Activated effector memory CD4-positive, alpha-beta T cell treated with Interleukin-2 at 50 U/mL for 16 hours (primary cell): ENCODE measurements around the gene NCOA3.

Experiments used
- DNase-seq: peaks from one replicate; pipeline ENCODE4 v3.0.0-alpha.2; 2020

The NCOA3 gene

DNA sequence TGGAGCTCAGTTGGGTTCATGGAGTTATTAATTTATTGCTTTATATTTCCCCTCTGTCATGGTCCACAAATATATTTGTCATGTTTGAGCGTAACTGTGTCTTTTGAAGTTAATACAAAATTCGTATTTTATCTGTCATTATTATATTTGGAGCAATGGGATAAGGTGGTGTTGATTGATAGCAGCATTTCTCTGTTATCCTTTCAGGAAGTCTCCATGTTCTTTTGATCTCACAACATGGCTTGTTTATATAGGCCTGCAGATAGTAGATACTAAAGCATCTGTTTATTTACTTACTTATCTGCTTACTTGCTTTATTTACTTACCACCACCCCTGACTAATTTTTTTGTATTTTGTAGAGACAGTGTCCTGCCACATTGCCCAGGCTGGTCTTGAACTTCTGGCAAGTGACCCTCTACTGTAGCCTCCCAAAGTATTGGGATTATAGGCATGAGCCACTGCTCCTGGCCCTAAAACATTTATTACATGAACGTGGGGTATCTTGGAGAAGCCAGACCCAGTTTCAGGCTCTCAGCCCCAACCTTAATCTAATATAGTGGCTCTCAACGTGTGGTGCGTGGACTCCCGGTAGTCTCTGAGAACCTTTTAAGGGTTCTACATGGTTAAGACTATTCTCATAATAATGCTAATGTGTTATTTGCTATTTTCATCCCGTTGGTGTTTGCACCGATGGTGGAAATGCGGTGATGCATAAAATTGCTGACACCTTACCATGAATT, 104.2 kb downstream of the NCOA3 start:
- DNase-seq: no peak

DNA sequence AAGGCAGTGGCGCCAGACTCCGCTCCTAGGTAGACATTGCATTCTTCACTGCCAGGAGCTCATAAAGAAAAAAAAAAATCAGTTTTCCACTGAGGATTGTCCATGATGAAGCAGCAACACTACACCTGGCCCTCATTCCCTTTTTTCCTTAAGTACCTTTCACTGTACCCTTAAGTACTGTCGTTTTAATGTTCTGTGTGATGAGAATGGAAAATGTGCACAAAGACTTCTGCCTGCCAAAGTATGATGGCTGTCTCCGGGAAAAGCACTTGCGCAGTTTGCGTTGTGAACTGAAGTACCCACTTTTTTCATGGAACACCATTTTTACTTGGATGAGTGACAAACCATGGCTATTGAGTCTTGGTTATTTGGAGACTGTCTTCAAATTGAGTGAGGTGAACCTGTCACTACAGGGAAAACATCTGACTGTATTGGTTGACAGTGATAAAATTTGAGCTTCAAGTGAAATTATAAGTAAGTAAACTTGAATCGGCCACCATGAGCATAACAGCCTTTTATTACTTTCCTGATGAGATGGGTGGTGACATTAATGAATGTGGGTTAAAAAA, 104.8 kb downstream of the NCOA3 start:
- DNase-seq: no peak

DNA sequence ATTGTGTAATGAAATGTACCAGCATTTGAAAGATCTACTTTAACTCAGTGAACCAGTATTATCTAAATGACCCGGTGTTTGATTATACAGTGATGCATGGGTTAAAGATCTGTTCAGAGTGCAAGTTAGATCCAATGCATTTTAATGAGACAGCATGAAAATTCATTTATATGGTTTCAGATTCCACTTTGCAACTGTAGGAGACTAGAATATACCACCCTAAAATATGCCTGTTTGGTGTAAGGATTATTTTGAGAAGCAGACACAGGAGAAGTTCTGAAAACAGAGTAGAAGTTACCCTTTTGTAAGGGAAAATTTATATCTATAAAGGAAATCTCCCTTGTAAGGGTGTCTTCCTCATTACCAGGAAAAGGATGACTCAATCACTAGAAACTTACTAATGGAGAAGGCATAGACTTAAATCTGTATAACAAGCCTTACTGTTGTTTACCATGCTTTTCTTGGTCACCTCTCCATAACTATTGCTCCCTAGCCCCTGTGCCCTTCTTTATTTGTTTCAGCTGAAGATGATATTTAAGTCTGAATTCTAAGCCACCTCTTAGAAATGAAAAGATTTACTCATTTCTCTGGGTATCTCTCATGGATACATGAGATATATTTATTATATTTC, 105.4 kb downstream of the NCOA3 start:
- DNase-seq: no peak

DNA sequence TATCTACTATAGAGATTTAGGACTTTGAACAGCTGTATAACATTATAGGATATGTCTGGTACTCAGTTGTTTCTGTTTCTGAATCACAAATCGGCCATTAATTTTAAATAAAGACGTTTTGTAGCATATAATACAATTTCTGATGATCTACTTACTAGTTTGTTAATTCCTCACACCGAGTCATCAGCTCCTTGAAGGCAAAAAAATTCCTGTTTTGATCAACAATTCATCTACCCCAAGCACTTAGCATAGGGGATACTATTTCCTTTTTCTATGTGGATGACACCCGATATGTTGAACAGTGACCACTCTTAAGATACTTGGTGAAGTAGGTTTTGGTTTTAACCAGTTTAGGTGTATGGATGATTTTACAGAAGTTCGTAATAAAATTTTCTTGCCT, 107.3 kb downstream of the NCOA3 start:
- DNase-seq: no peak

DNA sequence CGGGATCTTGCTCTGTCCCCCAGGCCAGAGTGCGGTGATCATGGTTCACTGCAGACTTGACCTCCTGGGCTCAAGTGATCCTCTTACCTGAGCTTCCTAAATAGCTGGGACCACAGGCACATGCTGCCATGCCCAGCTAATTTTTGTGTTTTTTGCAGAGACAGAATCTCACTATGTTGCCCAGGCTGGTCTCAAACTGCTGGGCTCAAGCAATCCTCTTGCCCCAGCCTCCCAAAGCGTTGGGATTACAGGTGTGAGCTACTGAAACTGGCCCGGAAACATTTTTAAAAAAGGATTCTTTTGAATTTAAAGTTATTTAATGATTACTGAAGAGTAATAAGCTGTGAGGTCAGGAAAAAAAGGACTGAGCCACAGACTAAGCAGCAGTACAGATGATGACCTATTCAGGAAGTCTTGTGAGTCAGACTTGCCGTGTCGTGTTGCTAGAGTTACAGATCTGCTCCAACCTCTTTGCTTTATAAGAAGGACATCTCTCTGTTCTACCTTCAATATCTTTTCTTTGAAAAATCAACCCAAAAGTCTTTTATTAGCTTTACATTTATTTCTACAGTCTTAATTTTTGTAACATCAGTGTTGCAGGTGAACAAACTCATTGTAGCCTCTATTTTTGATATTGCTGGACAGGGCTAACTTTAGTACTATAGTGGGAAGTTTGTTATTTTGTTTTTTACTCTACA, 108.7 kb downstream of the NCOA3 start:
- peak; percentile 34 for DNase-seq

DNA sequence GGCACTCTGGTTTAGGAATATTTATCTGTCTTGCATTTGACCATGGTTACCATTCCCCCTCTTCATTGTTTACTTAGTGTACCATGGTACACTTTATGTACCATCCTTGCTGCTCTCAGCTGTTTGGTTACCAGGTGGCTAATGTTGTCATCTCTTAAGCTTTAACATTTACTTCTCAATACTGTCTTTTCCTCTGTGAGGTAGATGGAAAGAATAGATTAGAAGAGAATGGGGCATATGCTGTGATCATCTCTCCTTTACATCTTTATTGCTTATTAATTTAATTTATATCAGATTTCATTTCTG, 109.2 kb downstream of the NCOA3 start:
- no peak for DNase-seq

DNA sequence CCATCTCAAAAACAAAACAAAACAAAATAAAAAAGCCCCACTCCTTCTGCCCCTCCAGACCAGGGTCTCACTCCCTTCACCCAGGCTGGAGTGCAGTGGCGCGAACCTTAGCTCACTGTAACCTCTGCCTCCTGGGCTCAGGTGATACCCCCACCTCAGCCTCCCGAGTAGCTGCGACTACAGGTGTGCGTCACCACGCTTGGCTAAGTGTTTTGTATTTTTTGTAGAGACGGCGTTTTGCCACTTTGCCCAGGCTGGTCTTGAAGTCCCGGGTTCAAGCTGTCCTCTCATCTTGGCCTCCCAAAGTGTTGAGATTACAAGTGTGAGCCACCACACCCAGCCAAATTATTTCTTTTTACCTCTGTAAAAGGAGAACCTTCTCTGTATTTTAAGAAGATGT, 110.1 kb downstream of the NCOA3 start:
- no peak for DNase-seq

DNA sequence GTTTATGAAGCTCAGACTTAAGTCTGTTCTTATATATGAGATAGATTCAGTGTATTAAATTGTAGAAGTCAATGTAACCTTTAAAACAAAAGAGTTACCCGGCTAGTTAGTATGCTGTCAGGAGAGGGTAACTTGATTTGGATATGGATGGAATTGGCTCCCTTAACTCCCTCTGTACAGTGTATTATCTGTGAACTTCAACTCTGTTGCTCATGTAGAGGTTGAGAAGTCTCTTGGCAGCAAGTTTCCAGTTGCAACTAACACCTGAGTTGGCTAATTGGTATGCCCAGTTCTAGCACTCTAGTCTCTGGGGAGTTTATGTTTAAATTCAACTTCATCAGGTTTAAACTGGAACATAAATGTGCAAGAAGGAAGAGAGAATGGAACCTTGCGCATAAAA, 111.0 kb downstream of the NCOA3 start:
- DNase-seq: no peak

DNA sequence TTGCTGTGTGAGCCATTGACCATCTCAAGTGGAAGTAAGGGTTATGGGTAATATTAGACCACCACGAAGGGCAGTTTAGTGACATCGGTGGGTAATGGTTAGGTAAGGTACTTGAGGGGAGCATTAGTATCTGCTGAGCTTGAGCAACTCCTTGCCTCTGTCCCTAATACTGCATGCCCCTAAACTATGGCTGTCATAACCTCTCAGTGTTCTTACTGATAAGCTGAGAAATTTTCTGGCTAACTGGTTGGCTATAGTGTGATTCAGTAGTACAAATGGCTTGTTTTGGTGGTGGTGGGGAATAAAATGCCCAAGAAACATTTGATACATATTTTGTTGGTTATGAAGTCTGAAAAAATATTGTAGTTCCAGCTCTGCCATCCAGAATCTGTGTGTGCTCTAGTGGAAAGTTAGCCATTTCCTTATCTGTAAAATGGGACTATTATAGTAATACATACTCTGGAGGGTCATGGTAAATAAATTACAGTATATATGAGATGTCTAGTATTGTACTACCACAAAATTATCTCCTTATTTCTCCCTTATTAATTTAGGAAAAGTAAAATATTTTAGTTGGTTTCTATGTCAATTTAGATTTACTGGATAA, 113.1 kb downstream of the NCOA3 start:
- DNase-seq: no peak

DNA sequence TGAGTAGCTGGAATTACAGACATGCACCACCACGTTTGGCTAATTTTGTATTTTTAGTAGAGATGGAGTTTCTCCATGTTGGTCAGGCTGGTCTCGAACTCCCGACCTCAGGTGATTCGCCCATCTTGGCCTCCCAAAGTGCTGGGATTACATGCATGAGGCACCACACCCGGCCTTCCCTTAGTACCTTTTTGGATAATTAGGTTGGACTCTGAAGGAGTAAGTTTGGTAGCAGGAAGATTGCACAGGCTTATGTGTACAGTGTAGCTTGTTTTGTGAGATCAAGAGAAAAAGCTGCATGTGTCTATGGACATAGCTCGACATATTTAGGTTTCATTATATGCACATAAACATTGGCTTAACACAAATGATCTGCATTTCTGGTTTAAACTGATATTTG, 116.8 kb downstream of the NCOA3 start:
- DNase-seq: no peak

DNA sequence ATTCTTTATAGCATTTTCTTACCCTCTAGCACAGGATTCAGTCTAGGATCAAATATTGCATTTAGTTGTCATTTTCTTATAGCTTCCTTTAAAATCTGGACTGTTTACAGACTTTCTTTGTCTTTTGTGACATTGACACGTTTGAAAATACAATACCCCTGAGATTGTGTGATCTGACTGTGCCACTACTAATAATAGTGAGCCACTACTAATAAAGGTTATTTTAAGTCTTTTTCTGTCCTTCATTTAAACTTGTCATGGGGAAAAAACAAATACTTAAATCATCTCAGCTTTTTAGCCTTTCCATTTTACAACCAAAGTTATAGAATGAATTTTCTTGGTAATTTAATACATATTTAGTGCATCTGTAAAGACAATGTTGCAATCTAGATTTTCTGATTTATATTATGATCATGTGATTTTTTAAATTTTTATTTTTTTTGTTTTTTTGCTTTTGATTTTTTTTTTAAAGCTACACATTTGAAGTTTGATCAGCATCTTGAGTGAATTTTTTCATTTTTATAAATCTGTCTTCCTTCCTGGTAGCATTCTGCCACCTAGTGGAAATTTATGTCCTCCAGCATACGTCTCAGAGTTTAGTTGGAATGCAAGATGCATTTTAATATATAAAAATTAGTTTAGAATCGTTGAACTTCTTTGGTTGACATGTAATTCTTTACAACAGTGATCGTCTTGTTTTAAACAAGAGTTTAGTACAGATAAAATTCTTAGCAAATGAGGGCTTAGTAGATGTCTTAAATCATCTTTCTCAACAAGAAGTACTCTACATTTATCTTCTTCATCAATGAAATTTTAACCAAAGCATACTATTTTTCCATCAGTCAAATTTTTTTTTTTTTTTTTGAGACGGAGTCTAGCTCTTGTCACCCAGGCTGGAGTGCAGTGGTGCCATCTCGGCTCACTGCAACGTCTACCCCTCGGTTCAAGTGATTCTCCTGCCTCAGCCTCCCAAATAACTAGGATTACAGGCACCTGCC, 119.4 kb downstream of the NCOA3 start:
- DNase-seq: no peak

DNA sequence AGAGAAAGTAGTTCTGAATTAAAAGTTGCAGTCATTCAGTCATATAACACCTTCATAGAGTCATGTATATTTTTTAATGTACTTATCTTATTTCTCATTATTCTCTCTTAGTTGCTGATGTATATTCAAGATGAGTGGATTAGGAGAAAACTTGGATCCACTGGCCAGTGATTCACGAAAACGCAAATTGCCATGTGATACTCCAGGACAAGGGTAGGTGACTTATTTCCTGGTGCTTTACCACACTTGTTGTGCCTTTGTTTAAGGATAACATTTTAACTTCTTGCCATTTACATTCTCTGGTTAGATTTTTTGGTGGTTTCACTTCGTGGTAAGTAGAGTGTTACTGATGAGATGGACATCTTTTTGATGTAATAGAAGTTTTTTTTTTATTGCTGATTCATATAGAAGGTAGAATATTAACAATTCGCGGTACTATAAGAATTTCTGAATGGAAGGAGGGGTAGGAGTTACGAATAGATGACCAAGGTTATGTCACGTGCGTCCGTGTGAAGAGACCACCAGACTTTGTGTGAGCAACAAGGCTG, 120.5 kb downstream of the NCOA3 start:
- no peak for DNase-seq

DNA sequence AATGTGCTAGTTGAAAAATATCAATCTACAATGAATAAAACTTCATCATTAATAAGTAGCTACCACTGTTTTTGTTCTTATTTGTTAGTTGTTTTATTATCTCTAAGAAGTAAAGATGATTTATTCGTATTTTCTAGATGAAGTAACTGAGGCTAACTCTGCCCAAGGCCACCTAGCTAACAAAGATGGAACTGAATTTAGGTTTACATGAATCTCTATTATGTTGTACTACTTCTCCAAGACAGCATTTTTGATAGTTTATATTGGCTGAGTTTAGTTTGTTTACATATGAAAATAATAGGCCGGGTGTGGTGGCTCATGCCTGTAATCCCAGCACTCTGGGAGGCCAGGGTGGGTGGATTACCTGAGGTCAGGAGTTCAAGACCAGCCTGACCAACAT, 121.5 kb downstream of the NCOA3 start:
- DNase-seq: no peak

DNA sequence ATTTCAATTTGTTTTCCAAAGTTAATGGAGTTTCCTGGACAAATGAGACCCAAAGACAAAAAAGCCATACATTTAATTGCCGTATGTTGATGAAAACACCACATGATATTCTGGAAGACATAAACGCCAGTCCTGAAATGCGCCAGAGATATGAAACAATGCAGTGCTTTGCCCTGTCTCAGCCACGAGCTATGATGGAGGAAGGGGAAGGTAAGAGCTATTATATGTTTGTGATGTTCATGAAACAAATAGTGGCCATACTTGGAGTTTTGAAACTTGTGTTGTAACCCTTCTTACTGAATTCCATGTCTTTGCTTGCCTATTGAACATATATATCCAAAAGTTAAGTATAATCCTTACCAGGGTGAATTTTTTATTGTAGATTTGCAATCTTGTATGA, 125.9 kb downstream of the NCOA3 start:
- no peak for DNase-seq

DNA sequence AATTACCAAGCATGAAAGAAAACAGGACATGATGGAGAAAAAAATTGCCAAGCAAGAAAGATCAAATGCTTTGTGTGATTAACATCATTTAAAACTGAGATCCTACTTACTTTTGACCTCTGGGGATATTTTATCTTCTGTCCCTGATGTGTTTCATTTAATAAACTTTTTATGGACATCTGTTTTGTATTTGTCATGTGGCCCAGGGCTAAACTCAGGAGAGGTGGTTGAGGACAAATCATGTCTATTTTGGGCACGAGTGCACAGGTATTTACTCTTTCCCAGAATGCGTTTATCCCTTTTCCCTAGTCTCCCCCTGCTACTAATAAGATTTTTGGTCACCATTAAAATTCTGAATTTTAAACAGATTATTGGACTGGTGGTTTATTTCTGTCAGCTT, 128.2 kb downstream of the NCOA3 start:
- no peak for DNase-seq

DNA sequence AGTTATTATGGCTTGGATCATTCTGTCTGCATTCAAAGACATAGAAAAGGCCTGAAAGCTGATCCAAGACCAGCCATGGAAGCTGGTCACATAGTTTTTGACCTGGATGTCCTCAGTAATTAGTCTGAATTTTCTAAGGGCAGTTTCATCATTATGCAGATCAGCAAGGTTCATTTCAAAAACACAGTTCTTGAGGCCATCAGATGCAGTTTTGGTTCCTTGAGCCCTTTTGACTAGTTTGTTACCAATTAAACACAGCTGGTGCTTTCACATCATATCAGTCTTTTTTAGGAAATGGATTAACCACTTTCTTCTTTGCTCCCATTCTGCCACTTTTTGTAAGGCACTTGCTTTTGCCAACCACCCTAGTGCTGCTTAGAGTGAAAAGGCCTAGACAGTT, 129.4 kb downstream of the NCOA3 start:
- DNase-seq: no peak

DNA sequence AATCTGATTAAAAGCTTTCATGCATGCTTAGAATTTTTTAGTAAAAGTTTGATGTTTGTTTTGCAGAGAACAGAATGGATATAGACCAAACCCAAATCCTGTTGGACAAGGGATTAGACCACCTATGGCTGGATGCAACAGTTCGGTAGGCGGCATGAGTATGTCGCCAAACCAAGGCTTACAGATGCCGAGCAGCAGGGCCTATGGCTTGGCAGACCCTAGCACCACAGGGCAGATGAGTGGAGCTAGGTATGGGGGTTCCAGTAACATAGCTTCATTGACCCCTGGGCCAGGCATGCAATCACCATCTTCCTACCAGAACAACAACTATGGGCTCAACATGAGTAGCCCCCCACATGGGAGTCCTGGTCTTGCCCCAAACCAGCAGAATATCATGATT, 133.6 kb downstream of the NCOA3 start:
- no peak for DNase-seq

DNA sequence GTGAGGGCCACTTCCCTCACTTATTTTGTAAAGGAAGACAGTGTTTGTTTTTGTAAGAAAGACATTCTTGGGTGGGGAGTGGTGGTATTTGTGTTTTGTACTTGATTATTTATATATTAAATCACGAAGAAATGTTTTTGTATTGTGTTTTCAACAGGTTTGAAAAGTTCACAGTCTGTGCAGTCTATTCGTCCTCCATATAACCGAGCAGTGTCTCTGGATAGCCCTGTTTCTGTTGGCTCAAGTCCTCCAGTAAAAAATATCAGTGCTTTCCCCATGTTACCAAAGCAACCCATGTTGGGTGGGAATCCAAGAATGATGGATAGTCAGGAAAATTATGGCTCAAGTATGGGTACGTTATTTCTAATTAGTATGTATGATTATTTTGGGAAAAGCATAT, 137.2 kb downstream of the NCOA3 start:
- DNase-seq: no peak

DNA sequence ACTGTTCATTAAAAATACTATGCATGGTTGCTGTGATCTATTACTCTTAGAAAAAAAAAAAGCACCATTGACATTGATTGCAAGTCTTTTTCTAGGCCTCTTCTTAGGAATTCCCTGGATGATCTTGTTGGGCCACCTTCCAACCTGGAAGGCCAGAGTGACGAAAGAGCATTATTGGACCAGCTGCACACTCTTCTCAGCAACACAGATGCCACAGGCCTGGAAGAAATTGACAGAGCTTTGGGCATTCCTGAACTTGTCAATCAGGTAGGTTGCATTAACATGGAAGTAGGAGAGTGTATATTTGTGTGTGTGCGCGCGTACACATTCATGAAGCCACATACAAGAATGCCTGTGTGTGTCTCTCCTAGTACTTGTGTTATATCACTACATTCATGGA, 140.4 kb downstream of the NCOA3 start:
- no peak for DNase-seq

DNA sequence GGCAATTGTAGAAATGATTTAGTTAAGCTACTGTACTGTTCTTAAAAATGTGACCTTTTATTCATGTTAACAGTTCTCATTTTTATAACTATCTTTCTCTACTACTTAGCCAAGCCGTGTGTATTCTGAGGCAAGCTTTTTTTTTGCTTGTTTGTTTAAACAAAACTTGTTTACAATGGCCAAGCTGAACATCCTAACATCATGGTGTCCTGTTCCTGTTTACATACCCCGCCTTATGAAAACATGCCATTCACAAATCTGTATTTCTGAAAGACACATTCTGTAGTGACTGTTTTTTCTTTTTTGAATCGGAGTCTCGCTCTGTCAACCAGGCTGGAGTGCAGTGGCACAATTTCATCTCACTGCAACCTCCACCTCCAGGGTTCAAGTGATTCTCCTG, 140.9 kb downstream of the NCOA3 start:
- DNase-seq: no peak

DNA sequence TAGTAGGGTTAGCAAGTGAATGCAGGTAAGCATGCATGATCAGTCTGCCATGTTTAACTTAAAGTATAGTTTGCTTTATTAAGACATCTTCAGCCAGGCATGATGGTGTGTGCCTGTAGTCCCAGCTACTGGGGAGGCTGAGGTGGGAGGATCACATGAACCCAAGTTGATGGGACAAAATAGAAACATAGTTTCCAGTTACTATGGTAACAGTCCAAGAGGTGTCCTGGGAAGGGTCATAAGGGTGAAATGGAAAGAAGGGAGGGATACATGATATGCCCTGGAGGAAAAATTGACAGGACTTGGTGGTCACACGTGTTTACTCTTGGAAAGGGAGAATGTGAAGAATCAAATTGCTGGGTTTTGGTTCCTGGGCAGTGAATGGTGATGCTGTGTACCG, 143.9 kb downstream of the NCOA3 start:
- no peak for DNase-seq

DNA sequence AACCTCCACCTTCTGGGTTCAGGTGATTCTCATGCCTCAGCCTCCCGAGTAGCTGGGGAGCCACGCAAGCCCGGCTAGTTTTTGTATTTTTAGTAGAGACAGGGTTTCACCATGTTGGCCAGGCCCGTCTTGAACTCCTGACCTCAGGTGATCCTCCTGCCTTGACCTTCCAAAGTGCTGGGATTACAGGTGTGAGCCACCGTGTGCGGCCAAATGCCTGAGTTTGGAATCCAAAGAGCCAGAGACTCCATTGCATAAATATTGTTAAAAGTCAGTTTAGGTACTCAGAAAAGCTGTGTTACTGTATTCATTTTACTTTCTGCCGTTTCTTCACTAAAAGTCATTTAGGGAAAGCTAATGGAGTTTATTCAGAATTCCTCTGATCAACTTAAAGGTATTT, 146.3 kb downstream of the NCOA3 start:
- no peak for DNase-seq
